ENCODE data around the gene CACNA1B.

Gene CACNA1B

GRCh38 chr9:137984520-137985257 lies 107.1 kb downstream of the CACNA1B start:
- TF ChIP-seq CREB1 (IDR thresholded peaks at IDR 0.05; ENCODE audit: low read depth), result no peak
- TF ChIP-seq TAF1 (IDR thresholded peaks at IDR 0.05; ENCODE audit: low read depth), result no peak
- TF ChIP-seq TCF12 (IDR thresholded peaks at IDR 0.05; ENCODE audit: low read depth), result no peak
- no peak for TF ChIP-seq ZBTB7A (IDR thresholded peaks at IDR 0.05; ENCODE audit: low read depth)
- TF ChIP-seq EP300 (IDR thresholded peaks at IDR 0.05; ENCODE audit: borderline replicate concordance), result no peak

DNA sequence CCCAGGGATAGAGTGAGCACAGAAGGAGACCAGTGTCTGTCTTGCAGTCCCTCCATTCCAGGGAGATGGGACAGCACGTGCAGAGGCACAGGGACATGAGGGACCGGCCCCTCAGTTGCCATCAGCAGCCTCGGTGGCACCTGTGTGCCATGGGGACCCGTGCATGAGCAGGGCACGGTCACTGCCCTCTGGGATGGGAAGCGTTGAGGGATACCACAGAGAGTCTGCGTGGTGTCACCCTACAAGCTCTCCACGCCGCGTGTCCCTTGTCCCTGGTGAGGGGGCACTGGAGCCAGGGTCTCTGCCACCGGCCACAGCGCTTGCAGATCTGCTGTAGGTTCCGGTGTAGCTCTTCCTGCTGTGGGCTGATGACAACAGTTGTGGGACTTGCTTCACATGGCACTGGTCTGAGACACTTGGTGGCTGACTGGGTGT lies 108.1 kb downstream of the CACNA1B start:
- TF ChIP-seq TCF12 (IDR thresholded peaks at IDR 0.05; ENCODE audit: low read depth), result no peak
- TF ChIP-seq MAX (IDR thresholded peaks at IDR 0.05), result no peak
- no peak for TF ChIP-seq CEBPB (IDR thresholded peaks at IDR 0.05)
- no peak for TF ChIP-seq EP300 (IDR thresholded peaks at IDR 0.05; ENCODE audit: borderline replicate concordance)
- TF ChIP-seq NFIC (IDR thresholded peaks at IDR 0.05), result no peak

- TF ChIP-seq ZBTB7A (IDR thresholded peaks at IDR 0.05; ENCODE audit: low read depth), result no peak
- no peak for TF ChIP-seq FOXM1 (IDR thresholded peaks at IDR 0.05; ENCODE audit: borderline replicate concordance, low read depth)
Observed at GRCh38 chr9:137986268-137987099, 108.9 kb downstream of the CACNA1B start.

GRCh38 chr9:137987244-137988030 lies 109.9 kb downstream of the CACNA1B start:
- TF ChIP-seq YY1 (IDR thresholded peaks at IDR 0.05; ENCODE audit: low read depth), result no peak
- TF ChIP-seq EP300 (IDR thresholded peaks at IDR 0.05; ENCODE audit: borderline replicate concordance), result no peak
- no peak for TF ChIP-seq RAD21 (IDR thresholded peaks at IDR 0.05; ENCODE audit: low read depth)
- no peak for TF ChIP-seq EGR1 (IDR thresholded peaks at IDR 0.05)
- TF ChIP-seq NFIC (IDR thresholded peaks at IDR 0.05), result no peak
- no peak for TF ChIP-seq CEBPB (IDR thresholded peaks at IDR 0.05)
- TF ChIP-seq, protein P1, sequence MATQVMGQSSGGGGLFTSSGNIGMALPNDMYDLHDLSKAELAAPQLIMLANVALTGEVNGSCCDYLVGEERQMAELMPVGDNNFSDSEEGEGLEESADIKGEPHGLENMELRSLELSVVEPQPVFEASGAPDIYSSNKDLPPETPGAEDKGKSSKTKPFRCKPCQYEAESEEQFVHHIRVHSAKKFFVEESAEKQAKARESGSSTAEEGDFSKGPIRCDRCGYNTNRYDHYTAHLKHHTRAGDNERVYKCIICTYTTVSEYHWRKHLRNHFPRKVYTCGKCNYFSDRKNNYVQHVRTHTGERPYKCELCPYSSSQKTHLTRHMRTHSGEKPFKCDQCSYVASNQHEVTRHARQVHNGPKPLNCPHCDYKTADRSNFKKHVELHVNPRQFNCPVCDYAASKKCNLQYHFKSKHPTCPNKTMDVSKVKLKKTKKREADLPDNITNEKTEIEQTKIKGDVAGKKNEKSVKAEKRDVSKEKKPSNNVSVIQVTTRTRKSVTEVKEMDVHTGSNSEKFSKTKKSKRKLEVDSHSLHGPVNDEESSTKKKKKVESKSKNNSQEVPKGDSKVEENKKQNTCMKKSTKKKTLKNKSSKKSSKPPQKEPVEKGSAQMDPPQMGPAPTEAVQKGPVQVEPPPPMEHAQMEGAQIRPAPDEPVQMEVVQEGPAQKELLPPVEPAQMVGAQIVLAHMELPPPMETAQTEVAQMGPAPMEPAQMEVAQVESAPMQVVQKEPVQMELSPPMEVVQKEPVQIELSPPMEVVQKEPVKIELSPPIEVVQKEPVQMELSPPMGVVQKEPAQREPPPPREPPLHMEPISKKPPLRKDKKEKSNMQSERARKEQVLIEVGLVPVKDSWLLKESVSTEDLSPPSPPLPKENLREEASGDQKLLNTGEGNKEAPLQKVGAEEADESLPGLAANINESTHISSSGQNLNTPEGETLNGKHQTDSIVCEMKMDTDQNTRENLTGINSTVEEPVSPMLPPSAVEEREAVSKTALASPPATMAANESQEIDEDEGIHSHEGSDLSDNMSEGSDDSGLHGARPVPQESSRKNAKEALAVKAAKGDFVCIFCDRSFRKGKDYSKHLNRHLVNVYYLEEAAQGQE (IDR thresholded peaks at IDR 0.05; ENCODE audit: low read depth), result no peak
- no peak for TF ChIP-seq TAF1 (IDR thresholded peaks at IDR 0.05; ENCODE audit: low read depth)
- TF ChIP-seq TEAD4 (IDR thresholded peaks at IDR 0.05), result no peak
- TF ChIP-seq, protein P2, sequence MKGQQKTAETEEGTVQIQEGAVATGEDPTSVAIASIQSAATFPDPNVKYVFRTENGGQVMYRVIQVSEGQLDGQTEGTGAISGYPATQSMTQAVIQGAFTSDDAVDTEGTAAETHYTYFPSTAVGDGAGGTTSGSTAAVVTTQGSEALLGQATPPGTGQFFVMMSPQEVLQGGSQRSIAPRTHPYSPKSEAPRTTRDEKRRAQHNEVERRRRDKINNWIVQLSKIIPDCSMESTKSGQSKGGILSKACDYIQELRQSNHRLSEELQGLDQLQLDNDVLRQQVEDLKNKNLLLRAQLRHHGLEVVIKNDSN (IDR thresholded peaks at IDR 0.05), result no peak
- TF ChIP-seq FOXM1 (IDR thresholded peaks at IDR 0.05; ENCODE audit: borderline replicate concordance, low read depth), result no peak
- no peak for TF ChIP-seq ZBTB7A (IDR thresholded peaks at IDR 0.05; ENCODE audit: low read depth)

- TF ChIP-seq TEAD4 (IDR thresholded peaks at IDR 0.05) (no peak), CREB1 (IDR thresholded peaks at IDR 0.05; ENCODE audit: low read depth) (no peak)
Observed at GRCh38 chr9:137988051-137988450, 110.5 kb downstream of the CACNA1B start.

DNA sequence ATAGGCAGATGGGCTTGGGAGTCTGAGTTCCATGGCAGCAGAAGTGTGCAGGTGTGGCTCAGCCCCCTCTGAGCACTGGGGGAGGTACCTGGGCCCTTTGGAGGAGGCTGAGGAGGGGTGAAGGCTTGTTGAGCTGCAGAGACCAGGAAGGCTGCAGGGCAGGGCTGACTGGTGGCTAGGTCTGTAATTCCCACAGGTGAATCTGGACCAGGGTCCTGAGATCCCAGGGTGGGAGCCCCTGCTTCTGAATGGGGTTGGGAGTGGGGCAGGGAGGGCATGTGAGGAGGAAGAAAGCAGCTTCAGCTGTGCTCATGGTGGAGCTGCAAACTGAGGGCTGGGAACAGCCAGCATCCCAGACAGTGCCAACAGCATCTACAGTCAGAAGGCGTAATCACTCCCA lies 111.1 kb downstream of the CACNA1B start:
- no peak for TF ChIP-seq EP300 (IDR thresholded peaks at IDR 0.05; ENCODE audit: borderline replicate concordance)

GRCh38 chr9:137989156-137989555 lies 111.6 kb downstream of the CACNA1B start:
- TF ChIP-seq RAD21 (IDR thresholded peaks at IDR 0.05; ENCODE audit: low read depth) (no peak), CREB1 (IDR thresholded peaks at IDR 0.05; ENCODE audit: low read depth) (no peak), EGR1 (IDR thresholded peaks at IDR 0.05) (no peak), CEBPB (IDR thresholded peaks at IDR 0.05) (no peak), TAF1 (IDR thresholded peaks at IDR 0.05; ENCODE audit: low read depth) (no peak), FOXM1 (IDR thresholded peaks at IDR 0.05; ENCODE audit: borderline replicate concordance, low read depth) (no peak), TEAD4 (IDR thresholded peaks at IDR 0.05) (no peak), TCF12 (IDR thresholded peaks at IDR 0.05; ENCODE audit: low read depth) (no peak), MAX (IDR thresholded peaks at IDR 0.05) (no peak), NFIC (IDR thresholded peaks at IDR 0.05) (no peak), ZBTB7A (IDR thresholded peaks at IDR 0.05; ENCODE audit: low read depth) (no peak), YY1 (IDR thresholded peaks at IDR 0.05; ENCODE audit: low read depth) (no peak)
- TF ChIP-seq, protein P1 (IDR thresholded peaks at IDR 0.05; ENCODE audit: low read depth), result no peak

Data from Ishikawa (cell line).